HepG2 (cell line): ENCODE data around the gene TOMM20. TPM values are rescaled to one million over a fixed set of nuclear protein-coding genes. Genes with fewer than 3 reads are reported as not detected.
A peak's percentile ranks its signal among the peaks of the same experiment; 100 is the strongest.

ENCODE experiments used
- AHDC1 ChIP-seq: sonication (generic); formaldehyde crosslinking; IDR thresholded peaks from 2 replicates; pipeline ENCODE4 v1.5.1; 2020; ENCODE audit warnings: mild to moderate bottlenecking, missing genetic modification reagents, borderline replicate concordance
- ATF5 ChIP-seq: sonication (generic); formaldehyde crosslinking; IDR thresholded peaks from 2 replicates; pipeline ENCODE4 v1.4.0; 2020; ENCODE audit warnings: mild to moderate bottlenecking, low read depth, missing genetic modification reagents
- DPF2 ChIP-seq: sonication (generic); formaldehyde crosslinking; IDR thresholded peaks from 2 replicates; pipeline ENCODE4 v1.4.0; 2020; ENCODE audit warnings: mild to moderate bottlenecking, low read depth, missing genetic modification reagents, borderline replicate concordance
- FLYWCH1 ChIP-seq: sonication (generic); formaldehyde crosslinking; IDR thresholded peaks from 2 replicates; pipeline ENCODE4 v1.8.1; 2023; ENCODE audit warnings: mild to moderate bottlenecking, missing genetic modification reagents
- FOSL2 ChIP-seq: sonication (generic); formaldehyde crosslinking; IDR thresholded peaks from 2 replicates; pipeline ENCODE4 v1.4.0; 2020; ENCODE audit warnings: missing genetic modification reagents
- GABPB1 ChIP-seq: IDR thresholded peaks from 2 replicates; pipeline ENCODE4 v1.6.1; 2016; ENCODE audit warnings: mild to moderate bottlenecking, missing genetic modification reagents, moderate library complexity, missing compliant biosample characterization
- HNRNPUL1 ChIP-seq: fragments of 200-400 bp; formaldehyde crosslinking; IDR thresholded peaks from 2 replicates; pipeline ENCODE4 v1.6.1; 2017; ENCODE audit warnings: low read depth, mild to moderate bottlenecking, low read length, moderate library complexity
- NR3C1 ChIP-seq: sonication (generic); formaldehyde crosslinking; IDR thresholded peaks from 2 replicates; pipeline ENCODE4 v1.4.0; 2020; ENCODE audit warnings: missing genetic modification reagents
- SIX4 ChIP-seq: sonication (generic); formaldehyde crosslinking; IDR thresholded peaks from 2 replicates; pipeline ENCODE4 v1.4.0; 2020; ENCODE audit warnings: missing genetic modification reagents
- TCF7 ChIP-seq: sonication (generic); IDR thresholded peaks from 2 replicates; pipeline ENCODE4 v1.6.1; 2016; ENCODE audit warnings: antibody characterized with exemption, low read depth
- ZNF282 ChIP-seq: fragments of 450-650 bp; IDR thresholded peaks from 2 replicates; pipeline ENCODE4 v1.6.1; 2018; ENCODE audit not compliant: partially characterized antibody
- ZNF3 ChIP-seq: IDR thresholded peaks from 2 replicates; pipeline ENCODE4 v1.7.0; 2017; ENCODE audit warnings: inconsistent platforms
- ZNF335 ChIP-seq: sonication (generic); formaldehyde crosslinking; IDR thresholded peaks from 2 replicates; pipeline ENCODE4 v1.4.0; 2020; ENCODE audit warnings: missing genetic modification reagents
- ZNF713 ChIP-seq: sonication (generic); formaldehyde crosslinking; IDR thresholded peaks from 2 replicates; pipeline ENCODE4 v1.4.0; 2020; ENCODE audit warnings: mild to moderate bottlenecking, missing genetic modification reagents
- polyA plus RNA-seq, 8 experiments: library from polyadenylated mRNA; depleted of rRNA in 3 of 8; stranded (reverse) in 7 of 8; unstranded in 1 of 8; fragments of >200 nt; fragmentation: Illumina TruSeq in 4 of 8; extraction: Trizol in 4 of 8; gene quantifications; 2 replicates each; pipeline versions ENCODE4 v1.2.1 to v1.2.3, GENCODE V29; 2011 to 2016; ENCODE audit warnings: low read depth in 4 of 8, missing spikeins in 1 of 8, mixed read lengths in 1 of 8; ENCODE audit not compliant: insufficient read depth in 1 of 8
- total RNA-seq, 5 experiments: library from RNA; depleted of rRNA; stranded (reverse); fragments of >200 nt; fragmentation: Illumina TruSeq; extraction: Trizol; gene quantifications; 2 replicates each; pipeline ENCODE4 v1.2.3, GENCODE V29; 2016; ENCODE audit warnings: low read depth in 1 of 5
- TF ChIP-seq, protein P1 (sequence below): IDR thresholded peaks from 2 replicates; pipeline ENCODE4 v1.6.1; 2018; ENCODE audit warnings: missing genetic modification reagents
- TF ChIP-seq, protein P2 (sequence below): sonication (generic); formaldehyde crosslinking; IDR thresholded peaks from 2 replicates; pipeline ENCODE4 v1.9.0; 2022; ENCODE audit warnings: missing genetic modification reagents, mild to moderate bottlenecking, borderline replicate concordance

Gene TOMM20
- total and polyA plus RNA-seq, 2 of the 13 experiments (the other 11 are each of a cell fraction or from before 2014, with no cell fraction given), result 153 to 376 TPM

GRCh38 chr1:235069577-235070563, 58.8 kb downstream of the TOMM20 start (continued):
- 0 out of 2 replicates have a peak, but pooled peaks have one; percentile 15 for TF ChIP-seq DPF2 (CRISPR knock-in tag)
- TF ChIP-seq, protein P1, sequence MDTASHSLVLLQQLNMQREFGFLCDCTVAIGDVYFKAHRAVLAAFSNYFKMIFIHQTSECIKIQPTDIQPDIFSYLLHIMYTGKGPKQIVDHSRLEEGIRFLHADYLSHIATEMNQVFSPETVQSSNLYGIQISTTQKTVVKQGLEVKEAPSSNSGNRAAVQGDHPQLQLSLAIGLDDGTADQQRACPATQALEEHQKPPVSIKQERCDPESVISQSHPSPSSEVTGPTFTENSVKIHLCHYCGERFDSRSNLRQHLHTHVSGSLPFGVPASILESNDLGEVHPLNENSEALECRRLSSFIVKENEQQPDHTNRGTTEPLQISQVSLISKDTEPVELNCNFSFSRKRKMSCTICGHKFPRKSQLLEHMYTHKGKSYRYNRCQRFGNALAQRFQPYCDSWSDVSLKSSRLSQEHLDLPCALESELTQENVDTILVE (CRISPR knock-in tag), result peak; percentile 36; the same call in 1 of the 2 replicates
- TF ChIP-seq AHDC1, result peak; percentile 30
- TF ChIP-seq FOSL2 (CRISPR knock-in tag), result peak; percentile 92
- 0 out of 2 replicates have a peak, but pooled peaks have one; percentile 16 for TF ChIP-seq FLYWCH1
- TF ChIP-seq, protein P2, sequence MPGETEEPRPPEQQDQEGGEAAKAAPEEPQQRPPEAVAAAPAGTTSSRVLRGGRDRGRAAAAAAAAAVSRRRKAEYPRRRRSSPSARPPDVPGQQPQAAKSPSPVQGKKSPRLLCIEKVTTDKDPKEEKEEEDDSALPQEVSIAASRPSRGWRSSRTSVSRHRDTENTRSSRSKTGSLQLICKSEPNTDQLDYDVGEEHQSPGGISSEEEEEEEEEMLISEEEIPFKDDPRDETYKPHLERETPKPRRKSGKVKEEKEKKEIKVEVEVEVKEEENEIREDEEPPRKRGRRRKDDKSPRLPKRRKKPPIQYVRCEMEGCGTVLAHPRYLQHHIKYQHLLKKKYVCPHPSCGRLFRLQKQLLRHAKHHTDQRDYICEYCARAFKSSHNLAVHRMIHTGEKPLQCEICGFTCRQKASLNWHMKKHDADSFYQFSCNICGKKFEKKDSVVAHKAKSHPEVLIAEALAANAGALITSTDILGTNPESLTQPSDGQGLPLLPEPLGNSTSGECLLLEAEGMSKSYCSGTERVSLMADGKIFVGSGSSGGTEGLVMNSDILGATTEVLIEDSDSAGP (CRISPR knock-in tag), result peak; percentile 83
- no peak for TF ChIP-seq ZNF713 (CRISPR knock-in tag)
- TF ChIP-seq NR3C1 (CRISPR knock-in tag), result no peak
- TF ChIP-seq TCF7, result no peak
- peak; percentile 66; the same call in 1 of the 2 replicates for TF ChIP-seq GABPB1 (CRISPR knock-in tag)
- peak; percentile 23; the same call in 1 of the 2 replicates for TF ChIP-seq ATF5 (CRISPR knock-in tag)
- no peak for TF ChIP-seq HNRNPUL1
- no peak for TF ChIP-seq ZNF282
- peak; percentile 78 for TF ChIP-seq ZNF335 (CRISPR knock-in tag)
- TF ChIP-seq SIX4 (CRISPR knock-in tag), result peak; percentile 81
- TF ChIP-seq ZNF3 (CRISPR knock-in tag), result peak; percentile 81
